GM19438 (cell line): ENCODE measurements around the gene TNS4.

Experiments
- ATAC-seq: cut with Tn5 transposase; IDR thresholded peaks from one replicate; pipeline ENCODE4 v1.9.1; 2021; ENCODE audit warnings: low read depth; ENCODE audit not compliant: unreplicated experiment

Gene TNS4

DNA sequence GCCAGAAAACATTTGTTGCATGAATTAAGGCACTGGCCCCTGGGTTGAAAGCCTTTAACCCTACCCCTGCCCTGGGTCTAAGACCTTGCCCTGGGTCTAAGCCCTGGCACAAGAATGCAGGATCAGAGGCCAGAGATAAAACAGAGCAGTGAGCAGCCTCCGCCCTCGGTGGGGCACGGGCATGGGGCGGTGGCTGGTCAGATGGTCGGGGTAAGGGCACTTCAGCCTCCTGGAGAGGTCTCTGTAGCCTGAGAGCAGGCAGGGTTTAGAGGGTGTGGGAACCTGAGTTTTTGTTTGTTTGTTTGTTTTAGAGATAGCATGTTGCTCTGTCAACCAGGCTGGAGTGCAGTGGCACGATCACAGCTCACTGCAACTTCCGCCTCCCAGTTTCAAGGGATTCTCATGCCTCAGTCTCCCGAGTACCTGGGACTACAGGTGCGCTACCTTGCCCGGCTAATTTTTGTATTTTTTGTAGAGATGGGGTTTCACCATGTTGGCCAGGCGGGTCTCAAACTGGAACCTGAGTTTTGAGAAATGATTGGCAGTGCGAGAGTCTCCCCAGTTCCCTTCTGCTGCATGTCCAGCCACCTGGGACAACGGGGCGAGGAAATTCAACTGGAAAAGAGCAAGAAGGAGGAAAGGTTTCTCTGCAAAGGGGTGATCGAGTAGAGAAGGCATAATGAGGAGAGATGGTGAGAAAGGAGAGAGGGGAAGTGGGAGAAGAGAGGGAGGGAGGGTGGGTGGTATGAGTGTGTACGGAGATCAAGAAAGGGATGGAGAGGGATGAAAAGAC, 27.7 kb downstream of the TNS4 start:
- no peak for ATAC-seq

DNA sequence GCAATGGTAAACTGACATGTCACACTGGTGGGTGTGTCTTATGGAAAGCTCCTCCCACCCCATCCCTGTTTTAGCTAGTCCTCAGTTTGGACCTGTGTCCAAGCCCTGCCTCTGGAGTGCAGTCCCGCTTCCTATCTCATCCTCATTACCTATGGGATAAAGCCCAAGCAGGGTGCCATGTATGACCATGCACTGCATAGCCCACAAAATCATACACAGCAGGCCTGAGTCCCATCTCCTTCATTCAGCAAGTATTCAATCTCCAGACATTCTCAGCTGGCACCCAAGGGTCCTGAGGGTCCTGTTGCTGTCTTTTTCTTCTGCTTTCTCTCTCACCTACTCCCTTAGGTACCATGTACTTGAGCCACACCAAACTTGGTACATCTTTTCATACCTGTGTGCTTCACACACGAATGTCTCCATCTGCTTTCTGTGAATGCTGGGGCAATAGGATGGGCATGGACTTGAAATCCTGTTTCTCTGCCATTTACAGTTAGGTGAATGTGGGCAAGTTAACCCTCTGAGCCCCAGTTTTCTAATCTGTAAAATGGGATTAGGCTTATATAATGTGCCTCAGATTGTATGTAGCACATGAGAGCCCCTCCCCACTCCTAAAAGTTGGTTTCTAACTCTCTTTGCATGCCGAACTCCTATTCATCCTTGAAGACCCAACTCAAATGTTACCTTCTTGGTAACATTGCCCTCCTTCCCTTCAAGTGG, 28.5 kb downstream of the TNS4 start:
- ATAC-seq, result no peak

DNA sequence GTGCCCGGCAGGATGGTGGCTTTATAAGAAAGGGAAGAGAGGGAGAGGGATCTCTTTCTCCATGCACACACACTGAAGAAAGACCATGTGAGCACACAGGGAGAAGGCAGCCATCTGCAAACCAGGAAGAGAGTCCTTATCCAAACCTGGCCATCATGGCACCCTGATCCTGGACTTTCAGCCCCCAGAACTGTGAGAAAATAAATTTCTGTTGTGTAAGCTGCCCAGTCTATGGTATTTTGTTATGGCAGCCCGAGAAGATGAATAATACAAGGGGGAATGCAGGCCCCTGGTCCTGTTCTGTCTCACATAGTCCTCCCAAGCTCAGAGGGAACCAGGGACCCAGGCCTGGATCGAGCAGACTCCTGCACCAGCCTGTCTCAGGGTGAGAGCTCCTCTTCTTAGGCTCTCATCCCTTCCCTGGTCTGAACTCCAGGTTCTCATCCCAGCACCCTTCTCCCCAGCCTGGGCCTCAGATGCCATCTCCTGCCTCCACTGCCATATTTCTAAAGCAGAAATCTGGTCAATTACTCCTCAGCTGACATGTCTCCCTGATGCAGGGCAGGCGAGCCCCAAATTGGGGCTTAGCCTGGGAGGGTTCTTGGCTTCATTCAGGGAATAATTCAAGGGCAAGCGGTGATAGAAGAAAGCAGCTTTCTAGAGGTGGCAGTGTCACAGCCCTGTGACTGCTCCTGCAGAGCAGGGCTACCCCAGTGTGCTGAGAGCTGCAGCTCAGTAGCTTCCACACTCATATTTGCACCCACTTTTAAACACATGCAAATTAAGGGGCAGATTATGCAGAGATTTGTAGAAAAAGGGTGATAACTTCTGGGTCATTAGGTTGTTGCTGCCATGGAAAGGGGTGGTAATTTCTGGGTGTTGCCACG, 29.3 kb downstream of the TNS4 start:
- no peak for ATAC-seq

DNA sequence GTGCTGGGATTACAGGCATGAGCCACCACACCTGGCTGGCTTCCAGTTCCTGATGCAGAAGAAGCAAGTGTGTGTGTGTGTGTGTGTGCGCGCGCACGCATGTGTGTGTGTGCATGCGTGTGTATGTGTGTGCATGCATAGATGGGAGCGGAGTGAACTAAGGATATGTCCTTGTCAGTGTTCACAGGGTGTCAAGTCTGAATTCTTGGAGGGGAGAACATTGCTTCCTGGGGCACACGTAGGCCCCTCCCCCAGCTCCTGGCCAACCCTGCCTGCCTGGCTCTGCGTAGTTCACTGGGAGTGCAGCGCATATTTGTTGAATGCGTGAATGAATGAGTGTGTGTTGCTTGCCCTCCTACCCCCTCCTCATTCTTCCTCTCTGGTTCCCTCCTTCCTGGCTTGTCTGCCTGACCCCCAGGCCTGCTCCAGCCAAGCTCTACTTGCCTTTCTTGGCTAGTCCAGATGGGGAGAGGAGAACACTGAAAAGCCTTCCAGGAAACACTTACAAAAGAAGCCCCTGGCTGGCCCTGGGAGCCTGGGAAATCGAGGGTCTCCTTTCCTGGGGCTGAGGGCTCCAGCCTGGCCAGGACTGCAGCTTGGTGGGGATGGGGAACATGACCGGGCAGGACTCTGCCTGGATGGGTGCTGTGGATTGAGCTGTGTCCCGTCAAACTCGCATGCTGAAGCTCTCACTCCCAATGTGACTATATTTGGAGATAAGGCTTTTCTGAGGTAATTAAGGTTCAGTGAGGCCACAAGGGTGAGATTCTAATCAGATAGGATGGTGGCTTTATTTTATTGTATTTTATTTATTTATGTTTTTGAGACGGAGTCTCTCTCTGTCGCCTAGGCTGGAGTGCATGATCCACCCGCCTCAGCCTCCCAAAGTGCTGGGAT, 30.2 kb downstream of the TNS4 start:
- ATAC-seq, result no peak

DNA sequence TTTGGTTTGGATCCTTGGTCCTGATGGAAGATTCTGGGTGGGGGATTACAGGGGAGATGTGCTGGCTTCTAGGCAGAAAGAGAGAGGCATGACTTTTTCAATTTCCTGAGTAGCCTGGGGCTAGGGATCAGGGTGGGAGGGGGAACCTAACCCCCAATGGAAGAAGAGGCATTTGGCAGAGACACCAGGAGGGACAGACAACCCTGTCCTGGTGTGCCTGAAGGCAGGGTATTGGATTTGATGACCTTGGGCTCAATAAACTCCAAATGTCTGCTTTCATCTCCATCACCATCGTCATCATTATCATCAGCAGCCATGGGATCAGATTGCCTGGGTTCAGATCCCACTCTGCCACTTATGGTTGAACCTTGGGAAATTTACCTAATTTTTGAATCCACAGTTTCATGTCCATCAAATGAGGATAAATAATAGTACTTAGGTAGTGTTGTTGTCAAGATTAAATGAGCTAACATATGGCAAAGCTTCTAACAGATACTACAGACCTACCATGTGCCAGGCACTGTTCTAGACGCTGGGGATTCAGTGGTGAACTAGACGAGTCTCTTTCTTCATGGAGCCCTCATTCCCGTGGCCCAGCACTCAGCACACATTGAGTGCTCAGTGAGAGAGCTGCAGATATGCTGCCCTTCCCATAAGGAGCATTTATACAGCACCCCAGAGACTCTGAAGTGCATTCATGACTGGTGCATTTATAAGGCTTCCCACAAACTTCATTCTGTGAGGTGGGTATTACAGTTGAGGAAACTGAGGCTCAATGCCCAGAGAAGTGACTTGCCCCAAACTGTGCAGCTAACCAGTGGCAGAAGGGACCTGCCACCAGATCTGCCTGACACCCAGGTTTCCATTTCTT, 31.4 kb downstream of the TNS4 start:
- ATAC-seq, result no peak

DNA sequence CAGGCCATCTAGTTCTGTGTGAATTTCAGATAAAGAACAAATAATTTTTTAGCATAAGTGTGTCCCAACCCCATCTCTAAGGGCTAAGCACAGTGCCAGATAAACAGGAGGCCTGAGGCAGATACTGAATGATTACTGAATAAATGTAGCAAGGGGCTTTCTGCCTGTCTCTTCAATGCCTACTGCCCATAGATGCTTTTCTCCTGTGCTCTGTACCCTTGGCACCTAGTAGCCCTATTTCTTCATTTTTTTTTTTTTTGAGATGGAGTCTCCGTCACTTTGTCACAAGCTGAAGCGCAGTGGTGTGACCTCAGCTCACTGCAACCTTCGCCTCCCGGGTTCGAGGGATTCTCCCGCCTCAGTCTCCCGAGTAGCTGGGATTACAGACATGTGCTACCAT, 32.9 kb downstream of the TNS4 start:
- no peak for ATAC-seq

DNA sequence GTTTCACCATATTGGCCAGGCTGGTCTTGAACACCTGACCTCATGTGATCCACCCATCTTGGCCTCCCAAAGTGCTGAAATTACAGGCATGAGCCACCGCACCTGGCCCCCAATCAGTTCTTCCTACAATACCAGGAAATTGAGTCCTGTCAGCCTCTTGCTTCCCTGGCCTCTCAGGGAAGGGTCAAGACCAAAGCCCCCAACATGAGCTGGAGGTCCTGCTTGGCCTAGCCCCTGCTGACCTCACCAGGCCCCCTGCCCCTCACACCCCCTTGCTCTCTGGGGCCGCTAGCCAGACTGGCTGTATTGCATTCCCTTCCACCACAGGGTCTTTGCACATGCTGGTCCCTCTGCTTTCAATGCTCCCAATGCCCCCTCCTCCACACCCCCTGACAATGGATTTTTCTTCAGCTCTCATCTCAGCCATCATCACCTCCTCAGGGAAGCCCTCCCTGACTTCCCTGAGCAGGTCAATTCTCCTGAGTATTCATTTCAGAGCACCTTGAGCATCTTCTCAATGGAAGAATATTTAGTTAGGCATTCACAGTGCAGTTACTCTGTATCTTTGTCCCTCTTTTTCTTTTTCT, 34.0 kb downstream of the TNS4 start:
- ATAC-seq, result no peak

DNA sequence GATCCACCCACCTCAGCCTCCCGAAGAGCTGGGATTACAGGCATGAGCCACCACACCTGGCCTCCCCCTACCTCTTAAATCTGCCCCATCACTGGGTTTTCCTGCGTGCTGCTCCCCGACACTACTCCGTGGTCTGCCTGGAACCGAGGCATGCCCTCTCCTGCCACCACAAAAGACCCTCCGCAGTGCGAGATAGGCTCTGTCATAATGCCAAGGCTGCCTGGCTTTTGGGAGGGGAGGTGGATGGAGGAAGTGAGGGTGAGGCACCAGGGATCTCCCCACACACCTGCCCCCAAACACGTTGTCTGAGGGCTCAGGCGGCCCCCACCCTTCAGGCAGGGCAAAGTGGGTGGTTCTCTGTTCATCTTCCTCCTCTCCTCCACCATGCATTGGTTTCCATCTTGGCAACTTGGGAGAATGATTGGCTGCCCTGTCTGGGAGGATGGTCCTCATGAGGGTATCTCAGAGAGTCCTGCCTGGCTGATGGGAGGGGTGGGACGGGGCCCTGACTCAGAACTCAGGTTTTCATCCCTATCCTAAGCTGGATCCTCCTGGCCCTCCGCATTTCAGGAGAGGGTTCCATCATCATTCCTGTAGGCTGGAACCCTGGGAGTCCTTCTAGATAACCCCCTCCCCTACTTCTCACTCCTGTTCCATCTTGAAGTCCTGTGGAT, 35.0 kb downstream of the TNS4 start:
- ATAC-seq, result no peak

DNA sequence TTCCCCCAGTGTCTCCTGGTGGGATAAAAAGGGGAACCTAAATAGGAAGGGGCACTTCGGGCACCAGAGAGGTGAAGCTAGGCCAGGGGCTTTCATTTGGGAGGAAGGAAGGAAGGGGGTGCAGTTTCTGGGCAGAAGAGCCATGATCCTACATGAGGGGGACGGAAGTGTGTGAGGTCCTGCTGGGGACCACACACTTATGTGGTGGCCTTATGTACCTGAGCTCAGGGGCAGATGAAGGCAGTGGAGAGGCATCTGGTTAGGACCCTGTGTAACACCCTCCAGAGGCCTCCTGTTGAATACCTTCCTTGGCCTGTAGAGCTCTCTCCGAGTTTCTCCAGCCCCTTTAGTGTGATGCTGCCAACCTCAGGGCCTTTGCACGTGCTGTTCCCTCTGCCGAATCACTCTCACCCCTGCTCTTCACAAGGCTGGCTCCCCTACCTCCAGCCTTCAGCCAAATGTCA, 37.0 kb downstream of the TNS4 start:
- no peak for ATAC-seq

DNA sequence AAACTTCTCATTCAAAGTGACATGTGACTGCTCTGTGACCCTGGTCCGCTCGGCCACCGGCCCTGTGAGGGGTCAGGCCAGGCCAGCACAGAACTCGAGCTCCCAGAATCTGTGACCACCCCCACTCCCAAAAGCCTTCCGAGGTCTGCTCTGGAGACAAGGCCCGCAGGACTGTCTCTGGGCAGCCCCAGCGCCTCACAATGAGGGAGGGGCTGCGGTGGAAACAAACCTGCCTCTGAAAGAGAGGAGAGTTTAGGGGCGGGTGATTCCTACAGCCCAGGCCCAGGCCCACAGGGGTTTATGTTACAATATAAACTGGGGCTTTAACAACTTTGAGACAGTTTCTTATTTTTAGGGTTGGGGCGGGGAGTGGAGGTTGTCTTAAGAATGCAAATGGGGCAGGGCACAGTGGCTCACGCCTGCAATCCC, 38.3 kb downstream of the TNS4 start:
- ATAC-seq, result no peak

DNA sequence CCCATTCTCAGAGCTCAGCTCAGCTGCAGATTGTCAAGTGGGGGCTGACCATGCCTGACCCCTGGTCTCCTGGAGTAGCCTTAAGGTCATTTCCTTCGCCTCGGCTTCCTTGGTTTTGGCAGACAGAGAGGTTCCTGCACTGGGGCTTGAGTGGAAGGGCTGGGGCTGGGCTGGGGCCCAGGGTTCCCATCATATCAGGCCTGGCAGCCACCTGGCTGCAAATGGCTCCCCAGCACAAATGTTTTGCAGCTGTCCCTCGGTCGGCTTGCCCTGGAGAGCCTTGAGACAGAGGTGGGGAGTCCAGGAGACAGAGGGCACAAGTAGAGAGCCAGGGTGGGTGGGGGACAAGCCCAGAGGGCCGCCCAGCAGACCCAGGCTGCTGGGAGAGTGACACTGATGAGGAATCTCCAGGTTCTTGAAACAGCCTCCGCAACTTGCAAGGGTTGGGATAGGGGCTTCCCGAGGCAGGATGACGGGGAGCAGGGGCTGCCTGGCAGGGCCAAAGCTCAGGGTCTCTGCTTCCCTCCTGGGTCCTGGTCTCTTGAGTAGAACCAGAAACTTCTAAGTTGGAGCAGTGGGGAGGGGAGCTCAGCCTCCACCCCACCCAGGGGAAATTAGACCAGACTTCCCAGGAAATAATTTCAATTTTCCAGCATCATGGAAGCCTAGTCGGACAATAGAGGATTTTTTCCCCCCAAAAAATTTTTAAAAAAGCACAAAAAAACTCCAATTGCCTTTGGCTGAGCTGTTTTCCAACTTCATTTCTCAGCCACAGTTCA, 38.9 kb downstream of the TNS4 start:
- ATAC-seq, result no peak

DNA sequence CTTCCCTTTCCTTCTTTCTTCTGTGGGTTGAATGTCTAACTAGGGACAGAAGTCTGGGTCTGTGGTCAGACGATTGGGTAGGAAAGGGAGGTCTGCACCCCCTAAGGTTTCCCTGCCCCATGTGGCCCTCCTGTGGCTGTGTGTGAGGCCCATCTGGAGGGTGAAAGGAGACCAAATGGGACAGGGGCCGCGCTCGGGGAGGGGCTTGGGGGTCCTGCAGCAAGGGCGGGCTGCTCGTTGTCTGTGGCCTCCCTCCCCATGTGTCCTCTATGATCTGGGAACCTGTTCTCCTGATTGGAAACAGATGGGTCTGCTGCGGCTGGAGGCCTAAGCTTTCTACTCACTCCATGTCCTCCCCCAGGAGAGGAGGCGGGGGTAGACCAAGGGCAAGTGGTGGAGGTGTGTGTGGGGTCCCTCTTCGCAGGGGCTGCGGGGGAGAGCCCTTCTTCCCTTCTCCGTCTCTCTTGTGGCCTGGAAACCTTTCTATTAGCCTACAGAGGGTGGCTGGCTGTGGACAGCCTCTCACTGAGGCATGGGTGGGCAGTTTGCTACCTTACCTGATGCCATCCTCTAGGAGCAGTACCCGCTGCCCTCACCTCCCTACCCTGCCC, 39.6 kb downstream of the TNS4 start:
- ATAC-seq, result no peak

DNA sequence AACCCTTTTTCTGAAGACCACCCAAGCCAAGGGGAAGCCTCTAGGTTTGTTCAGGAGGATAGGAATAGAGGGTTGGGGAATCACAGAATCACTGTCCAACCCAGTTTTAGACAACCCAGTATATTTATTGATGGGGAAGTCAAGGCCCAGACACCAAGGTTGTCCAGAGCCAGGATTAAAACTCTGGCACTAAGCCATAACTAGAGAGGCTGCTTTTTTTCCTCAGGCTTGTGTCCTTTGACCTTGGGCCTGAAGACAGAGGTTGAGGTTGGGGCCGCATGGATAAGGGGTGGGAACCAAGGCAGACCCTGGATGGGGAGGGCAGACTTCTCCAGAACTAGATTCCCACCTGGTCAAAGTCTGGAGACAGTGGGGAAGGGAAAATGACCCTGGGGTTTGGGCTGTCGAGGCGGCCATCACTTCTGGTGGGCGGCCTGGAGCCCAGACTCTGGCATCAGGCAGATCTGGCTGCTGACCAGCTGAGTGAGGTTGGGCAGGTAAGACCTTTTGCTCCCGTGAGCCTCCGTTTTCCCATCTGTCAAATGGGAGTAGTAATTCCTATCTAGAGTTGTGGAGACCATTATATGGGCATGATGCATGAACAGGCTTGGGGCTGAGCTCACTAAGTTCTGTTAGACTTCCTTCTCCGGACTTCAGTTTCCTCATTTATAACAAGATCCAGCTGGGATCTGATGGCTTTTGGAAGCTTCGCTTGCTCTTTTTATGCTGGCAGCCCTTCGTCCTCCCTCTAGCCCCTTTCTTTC, 40.3 kb downstream of the TNS4 start:
- no peak for ATAC-seq

DNA sequence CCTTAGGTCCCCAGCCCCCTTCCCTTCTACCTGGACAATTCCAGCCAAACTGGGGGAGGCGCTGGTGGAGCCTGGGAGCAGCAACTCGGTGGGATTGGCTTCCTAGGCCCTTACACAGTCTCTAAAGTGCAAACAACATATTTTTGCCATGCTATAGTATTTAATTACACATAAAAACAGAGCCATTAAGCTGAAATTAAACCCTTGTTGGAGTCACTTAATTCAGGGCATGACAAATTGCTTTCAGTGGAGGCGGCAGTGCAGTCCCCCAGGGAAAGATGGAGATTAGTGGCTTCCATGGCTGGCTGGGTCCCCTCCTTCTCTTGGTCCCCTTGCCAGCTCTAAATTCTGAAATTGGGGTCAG, 40.8 kb downstream of the TNS4 start:
- ATAC-seq, result no peak

DNA sequence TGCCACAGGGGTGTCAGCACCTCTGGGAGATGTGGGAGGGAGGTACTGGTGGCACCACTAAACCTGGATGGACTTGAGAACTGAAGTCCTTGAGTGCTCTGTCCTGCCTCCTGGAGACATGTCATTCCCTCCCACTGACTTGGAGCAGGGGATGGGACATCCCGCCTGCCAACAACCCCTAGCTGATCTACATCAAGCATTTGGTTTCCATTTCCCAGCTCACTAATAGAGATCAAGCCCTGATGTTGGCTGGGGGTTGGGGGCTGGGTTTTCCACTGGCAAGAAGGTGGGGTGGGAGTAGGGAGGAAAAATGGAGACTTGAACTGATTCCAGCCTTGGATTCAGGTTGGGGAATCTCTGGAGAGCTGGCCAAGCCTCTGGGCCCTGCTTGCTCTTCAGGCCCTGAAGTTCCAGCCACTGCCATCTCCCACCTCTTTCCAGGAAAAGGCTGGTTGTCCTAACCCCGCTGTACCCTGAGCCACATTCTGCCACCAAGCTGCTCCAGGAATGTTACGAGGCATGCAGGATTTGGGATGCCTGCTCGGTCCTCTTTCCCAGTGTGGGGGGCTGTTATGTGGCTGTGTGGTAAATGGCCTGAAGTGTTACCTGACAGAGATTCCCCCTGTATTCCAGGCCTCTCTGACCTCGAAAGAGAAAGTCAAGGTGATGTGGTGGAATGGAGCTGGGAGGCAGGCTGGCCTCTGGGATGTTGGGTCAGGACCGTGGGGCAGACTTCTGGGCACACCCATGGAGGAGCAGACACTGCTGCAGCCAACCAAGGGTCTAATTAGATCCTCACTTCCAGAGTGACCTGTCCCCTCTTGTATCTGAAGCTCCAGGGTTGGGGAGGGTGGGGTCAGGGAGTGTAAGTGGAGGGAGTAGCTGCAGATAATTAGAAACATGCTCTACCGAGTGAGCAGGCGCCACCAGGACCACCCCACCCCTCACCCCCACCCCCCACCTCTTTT, 41.5 kb downstream of the TNS4 start:
- ATAC-seq, result no peak
